GM19099 (cell line): ENCODE measurements around the gene GEMIN5.

Source experiments
- POLR2A ChIP-seq: IDR thresholded peaks from 3 replicates; pipeline ENCODE4 v1.6.1; 2011; ENCODE audit warnings: low read depth; ENCODE audit not compliant: insufficient read length; ENCODE audit errors: extremely low read depth

GEMIN5 gene

DNA sequence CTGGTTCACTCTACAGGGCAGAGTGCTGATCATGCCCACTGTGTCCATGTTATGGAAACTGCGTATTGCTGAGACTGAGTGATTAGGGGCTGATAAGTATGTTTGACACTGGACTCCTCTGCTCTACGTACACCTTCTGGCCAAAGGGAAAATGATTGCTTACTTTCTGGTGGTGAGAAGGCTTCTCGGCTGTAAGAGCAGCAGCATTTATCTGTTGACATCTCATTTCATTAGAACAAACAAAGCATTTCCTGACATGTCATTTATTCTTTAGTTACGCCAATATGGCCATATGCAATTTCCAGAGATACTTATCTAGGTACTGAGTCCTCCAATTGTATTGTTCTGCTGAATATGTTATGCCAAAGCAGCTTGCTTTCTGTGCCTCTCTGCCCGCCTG, 93.2 kb downstream of the GEMIN5 start:
- no peak for TF ChIP-seq POLR2A

DNA sequence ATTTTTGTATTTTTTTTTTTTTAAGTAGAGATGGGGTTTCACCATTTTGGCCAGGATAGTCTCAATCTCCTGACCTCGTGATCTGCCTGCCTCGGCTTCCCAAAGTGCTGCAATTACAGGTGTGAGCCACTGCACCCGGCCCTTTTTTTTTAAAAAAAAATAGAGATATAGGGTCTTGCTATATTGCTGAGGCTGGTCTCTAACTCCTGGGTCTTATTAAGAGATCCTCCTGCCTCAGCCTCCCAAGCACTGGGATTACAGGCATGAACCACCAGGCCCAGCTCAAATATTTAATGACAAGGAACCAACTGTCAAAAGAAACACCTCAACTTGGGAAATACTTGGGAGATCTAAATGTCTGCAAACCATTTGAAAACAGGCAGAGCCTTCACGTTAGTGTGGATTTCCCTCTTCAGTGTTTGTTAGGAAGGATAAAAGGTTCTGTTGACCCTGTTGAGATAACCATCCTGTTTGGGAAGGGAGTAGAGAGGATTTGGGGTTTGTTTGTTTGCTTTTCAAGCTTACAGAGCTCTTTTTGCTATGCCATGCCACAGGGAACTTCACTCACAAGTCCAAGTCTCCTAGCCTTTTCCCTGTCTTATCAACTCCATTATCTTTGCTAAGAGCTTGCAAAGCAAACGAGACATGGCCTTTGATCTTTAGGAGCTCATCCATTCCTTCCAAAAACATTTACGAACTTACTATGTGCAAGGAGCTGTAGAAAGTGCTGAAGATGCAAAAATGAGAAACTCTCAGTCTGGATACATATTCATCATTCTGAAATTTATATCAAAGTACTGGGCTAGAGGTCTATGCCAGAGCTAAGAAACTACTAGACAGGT, 95.1 kb downstream of the GEMIN5 start:
- no peak for TF ChIP-seq POLR2A

- TF ChIP-seq POLR2A, result no peak
Observed at GRCh38 chr5:154841273-154841661, 96.7 kb downstream of the GEMIN5 start.

DNA sequence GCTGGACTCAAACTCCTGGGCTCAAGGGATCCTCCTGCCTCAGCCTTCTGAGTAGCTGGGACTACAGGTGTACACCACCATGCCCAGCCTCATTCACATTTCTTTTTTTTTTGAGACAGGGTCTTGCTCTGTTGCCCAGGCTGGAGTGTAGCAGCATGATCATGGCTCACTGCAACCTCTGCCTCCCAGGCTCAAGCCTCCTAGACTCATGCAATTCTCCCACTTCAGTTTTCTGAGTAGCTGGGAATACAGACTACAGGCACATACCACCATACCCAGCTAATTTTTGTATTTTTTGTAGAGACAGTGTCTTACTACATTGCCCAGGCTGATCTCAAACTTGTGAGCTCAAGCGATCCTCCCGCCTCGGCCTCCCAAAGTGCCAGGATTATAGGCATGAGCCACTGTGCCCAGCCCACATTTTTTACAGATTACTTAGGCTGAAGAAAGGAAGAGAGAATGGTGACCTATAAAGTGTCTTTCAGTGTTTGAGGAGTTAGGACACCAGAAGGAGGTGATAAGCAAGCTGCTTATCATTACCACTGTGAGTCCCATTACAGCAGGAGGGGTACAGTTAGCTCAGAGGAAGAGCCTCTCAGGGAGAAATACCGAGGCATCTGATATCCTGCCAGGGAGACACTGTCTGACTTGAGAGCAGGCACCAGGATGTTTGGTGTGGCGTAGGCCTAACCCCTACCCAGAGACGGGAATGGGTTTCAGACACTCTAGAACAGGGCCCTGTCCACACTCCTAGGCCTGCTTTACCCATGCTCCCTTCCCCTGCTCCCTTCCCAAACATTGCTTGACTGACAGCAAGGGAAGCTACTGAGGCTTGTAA, 97.4 kb downstream of the GEMIN5 start:
- TF ChIP-seq POLR2A, result no peak
